HepG2 (cell line): ENCODE measurements around the gene UBE2H. TPM values are rescaled to one million over a fixed set of nuclear protein-coding genes. Genes with fewer than 3 reads are reported as not detected.

Experiments used
- BRCA1 ChIP-seq: sonication (generic); formaldehyde crosslinking; IDR thresholded peaks from 2 replicates; pipeline ENCODE4 v1.4.0; 2020; ENCODE audit warnings: missing genetic modification reagents
- BRF2 ChIP-seq: sonication (generic); formaldehyde crosslinking; IDR thresholded peaks from 2 replicates; pipeline ENCODE4 v1.8.1; 2022; ENCODE audit warnings: mild to moderate bottlenecking, missing genetic modification reagents
- DDIT3 ChIP-seq: sonication (generic); formaldehyde crosslinking; IDR thresholded peaks from 2 replicates; pipeline ENCODE4 v1.4.0; 2020; ENCODE audit warnings: mild to moderate bottlenecking, missing genetic modification reagents
- FOXP1 ChIP-seq, 2 experiments: fragments of 450-650 bp in 1 of 2; IDR thresholded peaks; 2 replicates each; pipeline ENCODE4 v1.6.1; 2017 to 2018; ENCODE audit warnings: antibody characterized with exemption in 1 of 2
- HDAC2 ChIP-seq: sonication (generic); formaldehyde crosslinking; IDR thresholded peaks from 2 replicates; pipeline ENCODE4 v1.4.0; 2020; ENCODE audit warnings: missing genetic modification reagents
- KDM5A ChIP-seq: fragments of 200-600 bp; sonication (generic); IDR thresholded peaks from 2 replicates; pipeline ENCODE4 v1.7.0; 2018; ENCODE audit warnings: antibody characterized with exemption, mild to moderate bottlenecking, low read length, borderline replicate concordance
- KLF9 ChIP-seq: IDR thresholded peaks from 2 replicates; pipeline ENCODE4 v1.6.1; 2016; ENCODE audit warnings: low read depth
- MYPOP ChIP-seq: sonication (generic); formaldehyde crosslinking; IDR thresholded peaks from 2 replicates; pipeline ENCODE4 v1.8.1; 2023; ENCODE audit warnings: mild to moderate bottlenecking, moderate library complexity, missing genetic modification reagents
- NR2F1 ChIP-seq, 2 experiments: fragments of 450-650 bp in 1 of 2; formaldehyde crosslinking in 1 of 2; IDR thresholded peaks; 2 replicates each; pipeline versions ENCODE4 v1.5.0 to v1.6.1; 2016 to 2020; ENCODE audit warnings: mild to moderate bottlenecking in 1 of 2, missing compliant biosample characterization in 1 of 2, missing genetic modification reagents in 1 of 2, moderate library complexity in 1 of 2
- PHF8 ChIP-seq: sonication (generic); formaldehyde crosslinking; IDR thresholded peaks from 2 replicates; pipeline ENCODE4 v1.5.0; 2020; ENCODE audit warnings: missing genetic modification reagents
- PRPF4 ChIP-seq: fragments of 200-400 bp; formaldehyde crosslinking; IDR thresholded peaks from 2 replicates; pipeline ENCODE4 v1.6.1; 2016; ENCODE audit warnings: low read length, low read depth; ENCODE audit not compliant: poor library complexity, severe bottlenecking
- RAD21 ChIP-seq: fragments of 450-650 bp; formaldehyde crosslinking; IDR thresholded peaks from 2 replicates; pipeline ENCODE4 v1.5.0; 2020; ENCODE audit warnings: mild to moderate bottlenecking
- RFX3 ChIP-seq: IDR thresholded peaks from 2 replicates; pipeline ENCODE4 v1.6.1; 2016; ENCODE audit warnings: missing biosample characterization, missing genetic modification reagents
- STAT6 ChIP-seq: sonication (generic); formaldehyde crosslinking; IDR thresholded peaks from 2 replicates; pipeline ENCODE4 v1.4.0; 2020; ENCODE audit warnings: missing genetic modification reagents, mild to moderate bottlenecking, borderline replicate concordance
- TAF15 ChIP-seq: fragments of 200-400 bp; formaldehyde crosslinking; IDR thresholded peaks from one replicate; pipeline ENCODE4 v1.6.1; 2018; ENCODE audit warnings: mild to moderate bottlenecking, low read depth, low read length; ENCODE audit not compliant: poor library complexity, severe bottlenecking
- TSC22D2 ChIP-seq: sonication (generic); formaldehyde crosslinking; IDR thresholded peaks from 2 replicates; pipeline ENCODE4 v1.5.1; 2020; ENCODE audit warnings: missing genetic modification reagents, mild to moderate bottlenecking, borderline replicate concordance
- ZFP1 ChIP-seq: IDR thresholded peaks from 2 replicates; pipeline ENCODE4 v1.6.1; 2016
- ZFP91 ChIP-seq: sonication (generic); formaldehyde crosslinking; IDR thresholded peaks from 2 replicates; pipeline ENCODE4 v1.9.0; 2022; ENCODE audit warnings: missing genetic modification reagents, mild to moderate bottlenecking, borderline replicate concordance
- ZKSCAN1 ChIP-seq: fragments of 150-350 bp; IDR thresholded peaks from 2 replicates; pipeline ENCODE4 v1.6.1; 2014; ENCODE audit warnings: low read length
- ZNF101 ChIP-seq: sonication (generic); formaldehyde crosslinking; IDR thresholded peaks from 2 replicates; pipeline ENCODE4 v1.4.0; 2020; ENCODE audit warnings: mild to moderate bottlenecking, low read depth, missing genetic modification reagents, borderline replicate concordance
- ZNF460 ChIP-seq: sonication (generic); formaldehyde crosslinking; IDR thresholded peaks from 2 replicates; pipeline ENCODE4 v1.5.1; 2020; ENCODE audit warnings: missing genetic modification reagents, mild to moderate bottlenecking, borderline replicate concordance
- ZNF546 ChIP-seq: sonication (generic); formaldehyde crosslinking; conservative IDR thresholded peaks from 2 replicates; pipeline ENCODE4 v1.8.1; 2023; ENCODE audit warnings: mild to moderate bottlenecking, missing genetic modification reagents
- ZNF589 ChIP-seq: sonication (generic); formaldehyde crosslinking; conservative IDR thresholded peaks from 2 replicates; pipeline ENCODE4 v1.8.0; 2022; ENCODE audit warnings: mild to moderate bottlenecking, moderate library complexity, missing genetic modification reagents
- ZNF703 ChIP-seq: sonication (generic); formaldehyde crosslinking; IDR thresholded peaks from 2 replicates; pipeline ENCODE4 v1.5.1; 2020; ENCODE audit warnings: missing genetic modification reagents, mild to moderate bottlenecking, moderate library complexity, borderline replicate concordance
- polyA plus RNA-seq, 8 experiments: library from polyadenylated mRNA; depleted of rRNA in 3 of 8; stranded (reverse) in 7 of 8; unstranded in 1 of 8; fragments of >200 nt; fragmentation: Illumina TruSeq in 4 of 8; extraction: Trizol in 4 of 8; gene quantifications; 2 replicates each; pipeline versions ENCODE4 v1.2.1 to v1.2.3, GENCODE V29; 2011 to 2016; ENCODE audit warnings: low read depth in 4 of 8, missing spikeins in 1 of 8, mixed read lengths in 1 of 8; ENCODE audit not compliant: insufficient read depth in 1 of 8
- total RNA-seq, 5 experiments: library from RNA; depleted of rRNA; stranded (reverse); fragments of >200 nt; fragmentation: Illumina TruSeq; extraction: Trizol; gene quantifications; 2 replicates each; pipeline ENCODE4 v1.2.3, GENCODE V29; 2016; ENCODE audit warnings: low read depth in 1 of 5

Gene UBE2H
- total and polyA plus RNA-seq, 2 of the 13 experiments (the other 11 are each of a cell fraction or from before 2014, with no cell fraction given): 15.5 to 40.1 TPM

- TF ChIP-seq STAT6 (CRISPR knock-in tag): no peak
- TF ChIP-seq TSC22D2: no peak
- no peak for TF ChIP-seq ZNF703 (CRISPR knock-in tag)
- peak; percentile 37; the same call in 1 of the 2 replicates for TF ChIP-seq ZFP1
- TF ChIP-seq NR2F1 (CRISPR knock-in tag; IDR thresholded peaks at IDR 0.05): peak in 1 of 2 experiments; percentile 56; a peak in 1 of 4 replicates
- TF ChIP-seq FOXP1 (IDR thresholded peaks at IDR 0.05): peak; percentile 56; the same call in 1 of the 2 replicates
- peak; percentile 83 for TF ChIP-seq FOXP1 (CRISPR knock-in tag; IDR thresholded peaks at IDR 0.05)
- TF ChIP-seq ZKSCAN1: no peak
- no peak for TF ChIP-seq MYPOP (CRISPR knock-in tag)
- no peak for TF ChIP-seq BRF2 (CRISPR knock-in tag)
- no peak; the same call in 1 of the 2 replicates for TF ChIP-seq ZFP91 (CRISPR knock-in tag)
- 0 out of 2 replicates have a peak, but pooled peaks have one; percentile 12 for TF ChIP-seq RFX3
- no peak for TF ChIP-seq PRPF4
- no peak for TF ChIP-seq ZNF589 (CRISPR knock-in tag)
- TF ChIP-seq HDAC2 (CRISPR knock-in tag): peak; percentile 74
- TF ChIP-seq ZNF546 (CRISPR knock-in tag): no peak
- TF ChIP-seq KDM5A: no peak; the same call in 1 of the 2 replicates
- TF ChIP-seq TAF15: no peak
- no peak for TF ChIP-seq PHF8 (CRISPR knock-in tag)
- TF ChIP-seq ZNF101 (CRISPR knock-in tag): no peak
- no peak for TF ChIP-seq DDIT3 (CRISPR knock-in tag)
- TF ChIP-seq ZNF460 (CRISPR knock-in tag): peak; percentile 12; the same call in 1 of the 2 replicates
- TF ChIP-seq BRCA1: 0 out of 2 replicates have a peak, but pooled peaks have one; percentile 66
- 0 out of 2 replicates have a peak, but pooled peaks have one; percentile 7 for TF ChIP-seq KLF9
- TF ChIP-seq RAD21 (CRISPR knock-in tag): no peak
Observed at GRCh38 chr7:129948877-129949291, 3.9 kb downstream of the UBE2H start (continued).
